Measurements from ENCODE around the gene FANCD2.

FANCD2 gene

DNA sequence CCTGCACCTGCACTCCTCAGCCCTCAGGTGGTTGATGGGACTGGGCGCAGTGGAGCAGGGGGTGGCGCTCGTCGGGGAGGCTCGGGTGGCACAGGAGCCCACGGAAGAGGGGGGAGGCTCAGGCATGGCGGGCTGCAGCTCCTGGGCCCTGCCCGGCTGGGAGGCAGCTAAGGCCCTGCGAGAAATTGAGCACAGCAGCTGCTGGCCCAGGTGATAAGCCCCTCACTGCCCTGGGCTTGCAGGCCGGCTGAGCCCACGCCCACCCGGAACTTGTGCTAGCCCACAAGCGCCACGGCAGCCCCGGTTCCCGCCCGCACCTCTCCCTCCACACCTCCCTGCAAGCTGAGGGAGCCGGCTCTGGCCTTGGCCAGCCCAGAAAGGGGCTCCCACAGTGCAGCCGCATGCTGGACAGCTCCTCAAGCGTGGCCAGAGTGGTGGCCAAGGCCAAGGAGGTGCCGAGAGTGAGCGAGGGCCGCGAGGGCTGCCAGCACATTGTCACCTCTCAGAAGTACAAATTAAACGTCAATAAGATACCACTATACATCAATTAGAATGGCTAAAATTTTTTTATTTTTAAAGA is 110.3 kb downstream of the FANCD2 start:
- Histone ChIP-seq H3K27ac (no peak overlapping the region), H3K4me3 (no peak overlapping the region)
- DNase-seq (ENCODE audit: low spot score): no peak
- TF ChIP-seq, protein P1, sequence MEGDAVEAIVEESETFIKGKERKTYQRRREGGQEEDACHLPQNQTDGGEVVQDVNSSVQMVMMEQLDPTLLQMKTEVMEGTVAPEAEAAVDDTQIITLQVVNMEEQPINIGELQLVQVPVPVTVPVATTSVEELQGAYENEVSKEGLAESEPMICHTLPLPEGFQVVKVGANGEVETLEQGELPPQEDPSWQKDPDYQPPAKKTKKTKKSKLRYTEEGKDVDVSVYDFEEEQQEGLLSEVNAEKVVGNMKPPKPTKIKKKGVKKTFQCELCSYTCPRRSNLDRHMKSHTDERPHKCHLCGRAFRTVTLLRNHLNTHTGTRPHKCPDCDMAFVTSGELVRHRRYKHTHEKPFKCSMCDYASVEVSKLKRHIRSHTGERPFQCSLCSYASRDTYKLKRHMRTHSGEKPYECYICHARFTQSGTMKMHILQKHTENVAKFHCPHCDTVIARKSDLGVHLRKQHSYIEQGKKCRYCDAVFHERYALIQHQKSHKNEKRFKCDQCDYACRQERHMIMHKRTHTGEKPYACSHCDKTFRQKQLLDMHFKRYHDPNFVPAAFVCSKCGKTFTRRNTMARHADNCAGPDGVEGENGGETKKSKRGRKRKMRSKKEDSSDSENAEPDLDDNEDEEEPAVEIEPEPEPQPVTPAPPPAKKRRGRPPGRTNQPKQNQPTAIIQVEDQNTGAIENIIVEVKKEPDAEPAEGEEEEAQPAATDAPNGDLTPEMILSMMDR (IDR thresholded peaks at IDR 0.05): no peak

DNA sequence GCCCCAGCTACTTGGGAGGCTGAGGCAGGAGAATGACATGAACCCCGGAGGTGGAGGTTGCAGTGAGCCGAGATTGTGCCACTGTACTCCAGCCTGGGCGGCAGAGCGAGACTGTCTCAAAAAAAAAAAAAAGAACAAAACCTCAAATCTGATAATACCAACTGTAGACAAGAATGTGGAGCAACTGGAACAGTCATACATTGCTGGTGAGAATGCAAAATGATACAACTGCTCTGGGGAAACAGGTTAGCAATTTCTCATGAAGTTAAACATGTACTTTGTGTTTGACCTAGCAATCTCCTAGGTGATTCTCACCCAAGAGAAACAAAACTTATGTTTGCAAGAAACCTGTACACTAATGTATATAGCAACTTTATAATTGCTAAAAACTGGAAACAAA is 110.9 kb downstream of the FANCD2 start:
- no peak for DNase-seq (ENCODE audit: low spot score)
- H3K4me3 ChIP-seq: no peak overlapping the region
- no peak overlapping the region for H3K27ac ChIP-seq
- TF ChIP-seq, protein P1 (IDR thresholded peaks at IDR 0.05): no peak

DNA sequence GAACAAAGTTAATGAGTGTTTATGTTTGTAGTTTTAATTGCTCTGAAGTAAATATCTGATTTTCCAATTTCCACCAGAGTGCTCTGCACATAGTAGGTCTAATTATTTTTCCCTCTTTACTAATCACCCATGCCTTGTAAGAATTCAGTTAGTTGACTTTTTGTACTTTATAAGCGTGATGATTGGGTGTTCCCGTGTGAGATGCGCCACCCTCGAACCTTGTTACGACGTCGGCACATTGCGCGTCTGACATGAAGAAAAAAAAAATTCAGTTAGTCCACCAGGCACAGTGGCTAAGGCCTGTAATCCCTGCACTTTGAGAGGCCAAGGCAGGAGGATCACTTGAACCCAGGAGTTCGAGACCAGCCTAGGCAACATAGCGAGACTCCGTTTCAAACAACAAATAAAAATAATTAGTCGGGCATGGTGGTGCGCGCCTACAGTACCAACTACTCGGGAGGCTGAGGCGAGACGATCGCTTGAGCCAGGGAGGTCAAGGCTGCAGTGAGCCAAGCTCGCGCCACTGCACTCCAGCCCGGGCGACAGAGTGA is 114.8 kb downstream of the FANCD2 start:
- DNase-seq (ENCODE audit: low spot score): no peak
- H3K27ac ChIP-seq: peak overlapping the region; percentile 88 to 92
- H3K4me3 ChIP-seq: peak overlapping the region; percentile 80
- TF ChIP-seq, protein P1 (IDR thresholded peaks at IDR 0.05): no peak

DNA sequence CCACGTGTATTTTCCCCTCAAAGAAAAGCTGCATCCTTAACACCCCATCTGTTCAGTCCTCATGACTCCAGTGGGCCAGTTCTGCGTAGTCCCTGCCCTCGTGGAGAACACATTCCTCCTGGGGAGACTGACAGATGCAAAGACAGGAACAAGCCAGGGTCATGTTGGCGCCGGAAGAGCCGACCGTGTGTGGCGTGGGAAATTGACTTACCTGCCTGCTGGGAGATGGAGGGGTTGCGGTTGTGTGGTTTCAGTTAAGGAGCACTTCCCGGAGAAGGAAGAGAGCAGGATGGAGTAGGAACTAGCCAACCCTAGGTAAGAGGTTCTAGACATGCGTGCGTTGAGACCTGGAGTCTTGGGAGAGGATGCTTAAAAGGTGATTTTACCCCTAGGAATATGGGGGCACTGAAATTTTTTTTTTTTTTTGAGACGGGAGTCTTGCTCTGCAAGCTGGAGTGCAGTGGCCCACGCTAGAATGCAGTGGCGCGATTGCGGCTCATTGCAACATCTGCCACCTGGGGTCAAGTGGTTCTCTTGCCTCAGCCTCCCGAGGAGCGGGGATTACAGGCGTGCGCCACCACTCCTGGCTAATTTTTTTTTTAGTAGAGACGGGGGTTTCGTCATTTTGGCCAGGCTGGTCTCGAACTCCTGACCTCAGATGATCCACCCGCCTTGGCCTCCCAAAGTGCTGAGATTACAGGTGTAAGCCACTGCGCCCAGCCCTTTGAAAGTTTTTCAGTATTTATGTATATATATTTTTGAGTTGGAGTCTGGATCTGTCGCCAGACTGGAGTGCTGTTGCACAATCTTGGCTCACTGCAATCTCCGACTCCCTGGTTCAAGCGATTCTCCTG is 116.7 kb downstream of the FANCD2 start:
- TF ChIP-seq, protein P1 (IDR thresholded peaks at IDR 0.05): no peak
- Histone ChIP-seq H3K27ac (peak overlapping the region in 1 of 2 donors; percentile 92), H3K4me3 (peak overlapping the region; percentile 80)
- DNase-seq (ENCODE audit: low spot score): no peak

DNA sequence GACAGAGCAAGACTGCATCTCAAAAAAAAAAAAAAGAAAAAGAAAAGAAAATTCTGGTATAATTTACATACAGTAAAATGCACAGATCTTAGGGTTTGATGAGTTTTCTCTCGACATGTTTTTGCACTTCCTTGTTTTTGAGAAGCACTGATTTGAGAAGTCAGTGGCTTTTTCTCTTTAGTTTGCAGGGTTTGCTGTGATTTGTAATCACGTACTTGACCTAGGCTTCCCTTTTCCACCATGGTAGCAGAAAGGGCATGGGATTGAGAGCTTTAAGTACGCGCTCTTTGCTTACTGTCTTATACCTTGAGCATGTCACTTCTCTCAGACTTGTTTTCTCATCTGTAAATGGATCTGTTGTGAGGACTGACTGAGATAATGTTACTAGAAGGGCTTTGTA is 119.4 kb downstream of the FANCD2 start:
- H3K4me3 ChIP-seq: no peak overlapping the region
- no peak for DNase-seq (ENCODE audit: low spot score)
- H3K27ac ChIP-seq: no peak overlapping the region
- TF ChIP-seq, protein P1 (IDR thresholded peaks at IDR 0.05): no peak

DNA sequence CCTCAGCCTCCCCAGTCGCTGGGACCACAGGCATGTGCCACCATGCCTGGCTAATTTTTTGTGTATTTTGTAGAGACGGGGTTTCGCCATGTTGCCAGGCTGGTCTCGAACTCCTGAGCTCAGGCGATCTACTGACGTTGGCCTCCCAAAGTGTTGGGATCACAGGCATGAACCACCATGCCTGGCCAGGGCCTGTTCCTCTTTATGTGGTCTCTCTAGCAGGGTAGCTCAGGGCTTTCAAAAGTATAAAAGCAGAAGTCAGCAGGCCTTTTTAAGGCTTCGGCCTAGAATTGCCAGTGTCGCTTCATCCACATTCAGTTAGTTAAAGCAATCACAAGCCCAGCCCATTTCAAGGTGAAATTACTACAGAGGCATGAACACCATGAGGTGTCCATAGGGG is 123.0 kb downstream of the FANCD2 start:
- DNase-seq (ENCODE audit: low spot score): no peak
- Histone ChIP-seq H3K27ac (no peak overlapping the region), H3K4me3 (no peak overlapping the region)
- TF ChIP-seq, protein P1 (IDR thresholded peaks at IDR 0.05): no peak
